IPS DF 19.7 (cell line): ENCODE results near the gene AP3S2.
"Not testable (repeated sequence)": the region's sequence is repeated elsewhere in the genome, so short reads cannot be mapped to it uniquely, and the experiment has no call there.

Source experiments
- DNase-seq: peaks from one replicate; pipeline ENCODE4 v3.0.0-alpha.2; 2013; ENCODE audit warnings: low read depth, low spot score

Gene AP3S2

GRCh38 chr15:89893696-89894447, at the start of gene AP3S2:
AP3S2 (minus strand) TSS chr15:89893994; CDS start chr15:89893949, 45 bp downstream.
- peak; percentile 68 for DNase-seq

- no peak for DNase-seq
These were observed 46.1 kb upstream of the AP3S2 start for GRCh38 chr15:89939910-89940309.

GRCh38 chr15:89939377-89939776, 45.6 kb upstream of the AP3S2 start:
- not testable (repeated sequence) for DNase-seq

GRCh38 chr15:89937365-89938350, 43.9 kb upstream of the AP3S2 start:
- DNase-seq = no peak

- DNase-seq = no peak
These were observed 43.0 kb upstream of the AP3S2 start for GRCh38 chr15:89936786-89937265.

GRCh38 chr15:89936051-89936785, 42.4 kb upstream of the AP3S2 start:
- no peak for DNase-seq

- no peak for DNase-seq
These were observed 39.1 kb upstream of the AP3S2 start for GRCh38 chr15:89932880-89933279.

- no peak for DNase-seq
These were observed 34.6 kb upstream of the AP3S2 start for GRCh38 chr15:89928421-89928820.

GRCh38 chr15:89926158-89926557, 32.4 kb upstream of the AP3S2 start:
- no peak for DNase-seq

GRCh38 chr15:89917442-89918101, 23.8 kb upstream of the AP3S2 start:
- no peak for DNase-seq

GRCh38 chr15:89916660-89917059, 22.9 kb upstream of the AP3S2 start:
- no peak for DNase-seq

GRCh38 chr15:89912674-89913396, 19.0 kb upstream of the AP3S2 start, which contains the start of gene ARPIN:
ARPIN (minus strand) TSS chr15:89912952; CDS start chr15:89912835, 117 bp downstream.
- no peak for DNase-seq

- no peak for DNase-seq
These were observed 18.4 kb upstream of the AP3S2 start for GRCh38 chr15:89912145-89912673.

- DNase-seq = no peak
These were observed 17.3 kb upstream of the AP3S2 start for GRCh38 chr15:89910891-89911626.

- DNase-seq = no peak
These were observed 15.8 kb upstream of the AP3S2 start for GRCh38 chr15:89909611-89910010.

GRCh38 chr15:89908226-89908625, 14.4 kb upstream of the AP3S2 start:
- no peak for DNase-seq

GRCh38 chr15:89907289-89907688, 13.5 kb upstream of the AP3S2 start:
- no peak for DNase-seq

GRCh38 chr15:89905846-89906378, 12.1 kb upstream of the AP3S2 start:
- DNase-seq = no peak

- no peak for DNase-seq
These were observed 10.7 kb upstream of the AP3S2 start for GRCh38 chr15:89904519-89904918.
